NCI-H510A treated with DMSO at 0.1 percent for 48 hours (cell line): ENCODE results near the gene CD47.

Experiments
- DNase-seq: peaks from one replicate; lab custom pipeline; 2025; lab: John Stamatoyannopoulos, UW

CD47 gene

DNA sequence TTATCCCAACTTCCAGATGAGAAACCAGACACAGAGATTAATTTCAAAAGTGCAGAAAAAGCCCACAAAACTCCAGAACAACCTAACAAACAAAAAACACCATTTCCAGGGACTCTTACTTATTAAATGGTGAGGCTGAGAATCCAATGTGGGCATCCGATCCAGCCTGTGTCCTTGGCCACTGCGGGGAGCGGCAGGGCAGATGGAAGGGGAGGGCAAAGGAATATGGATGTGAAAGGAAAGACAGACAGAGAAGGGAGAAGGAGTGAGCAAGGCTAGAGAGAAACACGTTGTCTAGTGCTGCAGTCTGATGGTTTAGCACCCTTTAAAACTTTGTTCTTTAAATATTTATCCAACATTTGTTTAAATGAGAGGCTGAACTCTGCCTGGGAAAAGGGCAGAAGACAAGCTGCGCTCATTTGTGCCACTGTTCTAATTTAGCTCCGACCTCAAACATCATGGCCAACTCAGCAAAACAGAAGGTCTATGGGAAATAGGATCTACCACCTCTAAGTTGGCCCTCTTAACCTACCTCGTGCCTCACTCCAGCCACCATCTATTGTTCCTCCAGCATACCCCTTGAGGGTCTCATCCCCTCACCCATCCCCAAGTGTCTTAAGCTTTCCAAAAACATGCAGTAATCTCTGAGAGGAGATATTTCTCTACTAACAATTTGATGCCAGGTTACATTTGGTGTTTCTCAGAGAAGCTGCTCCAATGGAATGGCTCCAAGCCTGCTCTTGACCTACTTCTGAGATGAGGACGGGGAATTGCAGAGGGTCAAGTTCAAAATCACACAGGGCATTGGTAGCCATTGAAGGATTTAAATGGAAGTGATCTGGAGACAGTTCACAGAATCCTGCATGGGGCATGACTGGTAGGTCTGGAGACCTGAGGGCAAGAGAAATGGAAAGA is 77.4 kb downstream of the CD47 start:
- DNase-seq = no peak

DNA sequence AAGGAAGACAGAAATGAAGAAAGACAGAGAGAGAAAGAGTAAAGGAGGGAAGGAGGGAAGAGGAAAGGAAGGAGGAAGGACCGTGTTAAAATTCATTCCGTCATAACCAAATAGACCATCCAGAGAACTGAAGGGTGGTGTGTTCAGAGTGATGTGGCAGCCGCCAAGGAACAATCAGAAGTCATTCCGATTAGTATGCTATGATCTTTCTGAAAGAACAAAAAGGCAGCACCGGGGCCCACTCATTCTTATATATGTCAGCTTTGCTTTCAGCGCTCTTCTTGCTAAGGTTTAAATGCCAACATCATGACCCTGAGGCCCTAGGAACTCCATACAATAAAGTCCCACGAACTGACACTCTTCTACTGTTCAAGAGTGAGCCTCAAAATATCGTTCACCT is 78.5 kb downstream of the CD47 start:
- DNase-seq = no peak

DNA sequence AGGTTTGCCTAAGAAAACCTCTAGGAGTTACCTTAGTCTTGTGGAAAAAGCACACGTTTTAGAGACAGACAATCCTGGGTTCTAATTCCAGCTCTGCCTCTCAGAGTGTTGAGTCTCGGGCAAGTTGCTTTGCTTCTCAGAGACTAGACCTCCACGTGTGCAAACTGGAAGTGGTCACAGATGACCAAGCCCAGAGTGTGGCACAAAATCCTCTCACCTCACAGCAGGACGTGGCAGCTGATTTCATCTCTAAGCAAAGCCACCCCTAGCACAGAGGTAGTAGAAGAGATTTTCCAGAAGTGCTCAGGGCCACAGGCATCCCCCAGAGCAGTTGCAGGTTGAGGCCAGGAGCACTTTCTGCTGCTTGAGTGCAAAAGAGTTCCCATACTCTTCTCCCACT is 79.2 kb downstream of the CD47 start:
- DNase-seq = no peak

DNA sequence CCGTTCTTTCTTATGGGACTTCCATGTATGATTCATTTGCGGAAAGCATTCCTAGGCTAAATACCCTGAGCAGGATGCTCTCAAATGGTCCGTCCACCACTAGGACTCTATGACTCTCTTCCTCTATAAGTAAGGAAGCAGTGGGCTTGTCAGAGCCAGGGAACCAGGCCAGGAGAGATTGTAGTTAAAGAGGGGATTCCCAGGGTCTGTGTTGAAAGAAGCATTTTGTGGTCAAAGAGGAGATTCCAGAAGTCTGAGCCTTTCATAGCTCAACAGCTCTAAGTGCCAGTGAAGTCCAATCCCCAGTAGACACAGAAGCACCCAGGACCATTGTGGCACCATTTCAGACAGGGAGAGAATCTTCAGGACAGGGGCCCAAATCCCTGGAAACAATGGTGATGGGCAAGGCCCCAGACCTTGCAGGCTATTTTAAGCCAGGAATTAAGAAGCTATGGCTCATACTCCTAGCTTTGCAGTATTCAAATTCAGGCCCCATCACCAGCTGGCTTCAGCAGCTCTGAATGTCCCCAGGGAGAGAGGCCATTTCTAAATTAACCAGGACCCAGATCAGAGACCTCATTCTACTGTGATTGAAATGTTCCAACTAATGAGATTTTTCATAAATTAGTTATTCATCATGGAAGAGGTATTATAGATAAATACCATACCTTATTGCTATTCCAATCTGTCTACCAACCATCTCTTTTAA is 81.7 kb downstream of the CD47 start:
- DNase-seq = no peak

DNA sequence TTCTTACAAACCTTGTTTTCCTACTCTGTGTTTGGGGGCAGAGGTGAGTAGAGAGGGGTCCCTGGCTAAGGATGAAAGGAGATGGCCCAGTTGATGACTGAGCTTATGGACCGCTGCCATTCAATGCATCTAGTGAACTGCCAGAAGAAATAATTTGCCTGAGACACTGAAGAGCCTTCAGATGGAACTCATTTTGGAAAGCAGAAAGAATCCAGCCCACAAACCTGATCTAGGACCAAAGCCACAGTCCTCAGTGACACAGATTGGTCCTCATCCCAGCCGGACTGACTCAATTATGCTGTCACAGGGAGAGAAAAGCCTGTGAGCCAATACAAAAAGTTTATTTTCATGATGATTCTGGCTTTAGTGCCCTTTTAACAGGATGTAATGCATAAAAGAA is 82.7 kb downstream of the CD47 start:
- DNase-seq = no peak

DNA sequence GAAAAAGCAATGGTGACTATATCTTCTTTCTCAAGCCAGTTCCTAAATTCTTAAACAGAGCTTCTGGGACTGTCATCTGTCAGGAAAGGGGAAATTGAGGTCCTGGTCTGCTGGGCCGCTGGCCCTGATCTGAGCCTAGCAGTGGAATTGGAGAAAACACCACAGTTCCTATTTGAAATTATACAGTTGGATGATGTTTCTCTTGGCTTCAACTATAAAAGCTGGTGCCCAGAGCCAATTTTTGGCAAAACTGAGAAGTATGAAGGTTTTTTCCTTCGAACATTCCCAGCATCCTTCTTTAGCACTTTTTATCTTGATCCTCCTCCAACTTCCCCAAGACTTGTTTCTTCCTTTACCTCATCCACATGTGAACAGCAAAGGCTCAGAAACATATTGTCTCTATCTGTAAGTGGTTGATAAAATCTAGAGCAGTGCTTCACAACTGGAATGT is 83.9 kb downstream of the CD47 start:
- no peak for DNase-seq

DNA sequence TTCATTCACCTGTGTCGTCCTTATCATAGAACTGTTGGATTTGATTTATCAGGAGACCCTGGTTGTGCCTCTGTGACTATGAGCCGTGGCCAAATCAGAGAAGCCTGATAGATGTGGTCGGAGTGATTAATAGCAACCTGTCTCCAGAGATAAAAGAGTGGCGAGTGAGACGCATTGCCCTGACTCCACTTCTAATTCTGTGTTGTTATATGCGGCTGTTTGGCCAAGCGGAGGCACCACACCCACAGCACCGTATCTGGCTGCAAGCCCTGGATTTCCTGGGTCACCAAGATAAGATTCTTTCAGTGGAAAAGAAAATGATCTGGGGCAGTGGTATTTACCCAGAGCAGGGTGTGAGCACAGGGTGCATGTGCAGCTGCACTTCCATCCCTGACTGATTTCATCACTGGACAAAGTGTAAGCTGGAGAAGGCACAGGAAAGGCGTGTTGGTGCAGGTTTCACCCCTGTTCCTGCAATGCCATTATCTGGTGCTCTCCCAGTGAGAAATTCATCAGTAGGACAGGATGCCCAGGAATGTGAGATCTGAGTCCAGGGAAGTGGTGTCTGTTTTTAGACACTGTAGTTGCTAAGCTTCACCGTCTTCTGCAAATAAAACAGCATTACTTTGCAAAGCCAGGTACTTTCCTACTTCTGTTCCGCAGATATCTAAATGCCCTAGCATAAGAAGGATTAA is 84.6 kb downstream of the CD47 start:
- no peak for DNase-seq

DNA sequence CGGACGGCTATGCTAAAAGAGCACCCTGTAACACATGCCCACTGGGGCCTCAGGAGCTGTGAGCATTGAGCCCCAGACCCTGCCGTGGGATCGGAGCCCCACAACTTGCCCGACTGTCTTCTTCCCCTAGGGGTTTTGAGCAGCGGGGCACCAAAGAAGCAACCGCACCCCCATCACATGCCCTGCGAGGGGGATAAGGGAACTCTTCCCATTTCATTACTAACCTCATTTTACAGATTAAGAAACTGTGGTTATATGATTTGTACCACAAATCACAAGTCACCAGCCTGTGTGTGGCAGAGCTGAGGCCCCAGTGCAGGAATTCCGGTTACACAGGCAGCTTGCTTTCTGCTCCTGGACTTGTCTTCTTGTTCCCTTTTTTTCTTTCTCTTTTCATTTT is 86.2 kb downstream of the CD47 start:
- DNase-seq = no peak

DNA sequence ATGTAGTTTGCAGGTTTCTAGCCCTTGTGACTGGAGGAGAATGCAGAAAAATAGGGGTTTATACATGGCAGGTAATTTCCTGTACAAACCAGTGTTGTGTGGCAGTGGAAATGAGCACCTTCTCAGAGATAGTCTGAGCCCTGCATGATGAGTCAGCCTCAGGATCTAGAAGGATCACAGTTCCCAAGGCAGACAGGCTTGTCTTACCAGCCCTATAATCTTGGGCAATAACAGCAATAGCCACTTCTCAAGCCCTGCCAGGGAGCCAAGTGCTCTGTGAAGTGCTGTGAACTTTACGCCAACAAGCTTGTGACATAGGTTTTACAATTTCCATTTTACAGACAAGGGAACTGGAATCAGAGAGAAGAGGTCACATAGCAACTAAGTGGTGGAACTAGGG is 89.4 kb downstream of the CD47 start:
- no peak for DNase-seq

DNA sequence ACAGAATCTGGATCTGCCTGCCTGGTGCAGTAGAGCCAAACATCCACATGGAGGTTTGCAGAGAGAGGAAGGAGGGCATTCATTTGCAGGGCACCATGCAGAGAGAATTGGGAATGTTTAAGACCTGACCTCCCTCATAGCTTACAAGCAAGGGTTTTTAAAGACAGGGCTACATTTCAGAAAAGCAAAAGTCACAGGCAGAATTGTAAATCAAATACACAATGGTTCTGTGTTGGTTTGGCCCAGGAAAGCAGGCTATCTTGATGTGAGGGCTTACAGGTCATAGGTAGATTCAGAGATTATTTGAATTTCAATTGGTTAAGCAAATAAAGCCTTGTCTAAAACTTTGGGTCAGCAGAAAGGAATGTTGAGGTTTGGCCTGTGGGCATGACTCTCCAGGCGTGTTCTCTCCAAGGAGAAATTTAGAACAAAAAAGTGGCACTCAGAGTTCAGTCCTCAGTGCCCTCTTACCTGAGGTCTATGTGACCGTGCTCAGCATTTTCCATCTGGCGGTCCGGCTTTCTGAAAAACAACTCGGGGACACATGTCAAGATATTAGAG is 91.5 kb downstream of the CD47 start:
- no peak for DNase-seq

DNA sequence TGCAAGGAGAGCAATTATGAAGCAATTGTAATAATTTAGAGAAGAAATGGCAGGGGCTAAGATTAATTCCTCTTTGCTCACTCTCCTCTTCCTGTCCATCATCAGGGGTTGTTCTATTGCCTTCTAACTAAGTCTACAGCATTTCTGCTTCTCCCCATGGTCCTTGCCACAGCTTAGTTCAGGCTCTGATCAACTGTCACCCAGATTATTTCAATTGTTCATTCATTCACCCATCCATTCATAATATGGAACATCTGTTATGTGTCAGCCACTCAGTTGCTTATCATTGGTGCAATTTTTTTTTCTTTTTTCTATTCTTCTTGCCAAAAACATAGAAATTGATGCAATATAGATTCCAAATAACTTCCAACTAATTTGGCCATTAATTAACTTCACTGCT is 93.2 kb downstream of the CD47 start:
- no peak for DNase-seq

DNA sequence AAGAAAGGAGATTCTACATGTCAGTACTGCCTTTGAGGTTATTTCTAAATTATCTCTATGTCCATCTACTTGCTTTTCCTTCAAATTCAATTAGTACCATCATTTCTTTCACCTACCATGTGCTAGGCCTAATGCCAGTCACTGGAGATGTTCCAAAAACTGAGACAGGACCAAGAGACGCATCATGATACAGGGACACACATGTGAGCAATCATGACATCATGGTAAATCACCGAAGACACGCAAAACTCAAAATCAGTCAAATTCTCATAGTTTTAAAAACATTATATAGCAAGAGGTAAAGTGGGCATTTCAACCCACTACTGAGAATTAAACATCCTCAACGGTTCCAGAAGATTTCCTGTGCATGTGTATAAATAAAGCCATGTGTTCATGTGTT is 95.0 kb downstream of the CD47 start:
- no peak for DNase-seq

DNA sequence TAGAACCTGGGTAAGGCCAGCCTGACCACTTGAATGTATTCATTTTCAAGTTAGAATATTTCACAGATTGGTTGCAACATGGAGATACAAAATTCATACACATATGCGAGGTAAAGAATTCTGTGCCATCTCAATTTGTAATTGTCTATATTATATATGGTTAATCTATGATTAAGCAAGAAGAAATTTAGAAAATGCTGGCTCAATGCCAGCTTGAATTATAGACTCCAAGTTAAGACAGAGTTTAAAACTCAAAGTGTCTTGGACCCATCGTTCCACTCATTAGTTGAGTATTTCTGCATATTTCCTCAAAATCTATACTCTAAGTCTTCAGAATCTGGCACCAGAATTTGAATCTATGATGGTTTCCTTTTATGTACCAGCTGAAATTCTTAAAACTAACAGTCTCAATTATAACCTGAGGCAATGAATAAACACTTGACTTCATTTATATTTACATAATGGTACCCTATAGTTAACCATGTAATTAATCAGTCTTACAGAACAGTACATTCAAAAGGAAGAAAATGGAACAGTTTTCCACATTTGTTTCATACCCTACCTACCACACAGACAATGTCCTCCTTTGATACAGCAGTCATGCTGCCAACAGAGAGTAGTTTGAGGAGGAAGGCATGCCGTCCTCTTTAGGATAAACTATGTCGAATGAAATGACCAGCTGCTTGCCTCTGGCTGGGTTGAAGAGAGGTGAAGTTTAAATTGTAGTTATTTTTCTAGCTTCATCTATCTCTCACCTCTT is 95.7 kb downstream of the CD47 start:
- no peak for DNase-seq

DNA sequence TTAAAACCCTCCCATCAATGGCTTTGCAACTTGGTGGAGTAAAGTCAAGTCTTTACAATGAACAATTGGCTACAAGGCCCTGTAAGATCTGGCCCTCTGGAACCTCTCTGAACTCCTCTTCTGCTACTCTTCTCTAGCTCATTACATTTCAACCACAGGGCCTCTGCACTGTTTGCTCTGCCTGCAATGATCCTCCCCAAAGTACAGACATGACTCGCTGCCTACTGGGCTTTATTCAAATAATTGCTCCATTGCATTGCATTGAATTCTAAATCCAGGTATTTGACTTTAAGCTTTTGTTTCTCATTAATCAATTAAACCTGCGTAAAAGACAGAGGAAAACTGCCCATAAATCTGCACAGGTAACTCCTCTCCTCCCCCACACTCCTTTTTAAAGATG is 96.7 kb downstream of the CD47 start:
- no peak for DNase-seq

DNA sequence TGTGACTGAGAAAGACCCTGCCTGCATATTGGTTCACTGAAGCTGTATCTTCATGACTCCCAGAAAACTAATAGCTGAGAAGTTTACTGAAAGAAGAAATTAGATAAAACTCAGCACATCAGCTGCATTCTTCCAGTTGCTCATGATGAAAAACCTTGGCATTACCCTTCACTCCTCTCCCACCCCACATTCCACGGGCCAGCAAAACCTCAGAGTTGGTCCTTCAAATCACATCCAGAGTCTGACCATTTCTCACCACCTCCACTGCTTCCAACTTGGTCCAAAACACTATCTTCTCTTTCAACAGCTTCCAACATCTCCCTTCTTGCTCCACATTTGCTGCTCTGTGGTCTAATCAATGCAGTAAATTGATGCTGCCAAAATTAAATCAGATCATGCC is 97.1 kb downstream of the CD47 start:
- no peak for DNase-seq
